H1 (cell line): ENCODE data around the gene RADIL. TPM values are rescaled to one million over a fixed set of nuclear protein-coding genes. Genes with fewer than 3 reads are reported as not detected.

ENCODE experiments used
- CTCF ChIA-PET: fragments of 300-600 bp; sonication (Branson Sonifier 250); formaldehyde crosslinking; loops from one replicate; lab custom pipeline; 2021; ENCODE audit not compliant: partially characterized antibody; lab: Charles Lee
- POLR2A ChIA-PET: fragments of 300-600 bp; sonication (Branson Sonifier 250); formaldehyde crosslinking; loops from one replicate; lab custom pipeline; 2021; ENCODE audit warnings: inconsistent platforms; ENCODE audit not compliant: partially characterized antibody; lab: Charles Lee
- DNase-seq, 2 experiments: peaks; one replicate each; pipeline versions ENCODE4 v3.0.0 to v3.0.0-alpha.2; 2010 to 2022; ENCODE audit warnings: low spot score in 2 of 2, low read depth in 1 of 2, mixed read lengths in 1 of 2
- FAIRE-seq: peaks from 2 replicates; lab custom pipeline; 2011; peaks lifted over from hg19 to GRCh38; lab: Jason Lieb, UNC
- H2AFZ ChIP-seq: 2 replicates; pipeline ENCODE4 v1.8.1; 2012; ENCODE audit warnings: low read length, inconsistent platforms
- H2AK5ac ChIP-seq: 2 replicates; pipeline ENCODE4 v1.6.1; 2013; ENCODE audit warnings: low read depth, low read length
- H2BK120ac ChIP-seq: replicated peaks from 2 replicates; pipeline ENCODE3; 2013; ENCODE audit warnings: low read depth, low read length, inconsistent platforms
- H2BK12ac ChIP-seq: 2 replicates; pipeline ENCODE4 v1.6.1; 2013; ENCODE audit warnings: low read depth, low read length
- H2BK15ac ChIP-seq: 2 replicates; pipeline ENCODE4 v1.6.1; 2013; ENCODE audit warnings: low read length
- H2BK20ac ChIP-seq: 2 replicates; pipeline ENCODE4 v1.6.1; 2013; ENCODE audit warnings: low read length
- H2BK5ac ChIP-seq: 2 replicates; pipeline ENCODE4 v1.6.1; 2013; ENCODE audit warnings: low read depth, low read length
- H3K14ac ChIP-seq: 2 replicates; pipeline ENCODE4 v1.6.1; 2013; ENCODE audit warnings: inconsistent platforms; ENCODE audit not compliant: insufficient read length
- H3K18ac ChIP-seq: 2 replicates; pipeline ENCODE4 v1.6.1; 2013; ENCODE audit warnings: low read length; ENCODE audit errors: extremely low read depth
- H3K23ac ChIP-seq: 2 replicates; pipeline ENCODE4 v1.6.1; 2013; ENCODE audit warnings: inconsistent platforms; ENCODE audit not compliant: insufficient read length
- H3K23me2 ChIP-seq: 2 replicates; pipeline ENCODE4 v1.6.1; 2013; ENCODE audit warnings: low read depth, low read length
- H3K27ac ChIP-seq: 2 replicates; pipeline ENCODE4 v1.6.1; 2011; ENCODE audit warnings: low read depth, low read length, inconsistent platforms
- H3K27me3 ChIP-seq, 4 experiments: replicated peaks in 1 of 4; 1 replicate in 1 of 4; 2 replicates in 3 of 4; pipeline versions ENCODE4 v1.6.1 to v1.8.1; 2011 to 2013; ENCODE audit warnings: low read length in 3 of 4, mild to moderate bottlenecking in 3 of 4, inconsistent platforms in 2 of 4, mixed read lengths in 2 of 4, moderate library complexity in 1 of 4; ENCODE audit not compliant: control insufficient read depth in 3 of 4, insufficient read depth in 3 of 4; ENCODE audit errors: extremely low read depth in 1 of 4
- H3K36me3 ChIP-seq, 4 experiments: 2 replicates each; pipeline versions ENCODE4 v1.6.1 to v1.8.1; 2011 to 2013; ENCODE audit warnings: mild to moderate bottlenecking in 4 of 4, low read length in 3 of 4, moderate library complexity in 2 of 4, control low read depth in 1 of 4, inconsistent platforms in 1 of 4; ENCODE audit not compliant: insufficient read depth in 4 of 4, control insufficient read depth in 2 of 4
- H3K4ac ChIP-seq: replicated peaks from 2 replicates; pipeline ENCODE3; 2013; ENCODE audit warnings: low read length, low read depth, mixed read lengths, inconsistent platforms; ENCODE audit not compliant: insufficient read length
- H3K4me1 ChIP-seq, 4 experiments: replicated peaks in 1 of 4; 1 replicate in 1 of 4; 2 replicates in 3 of 4; pipeline versions ENCODE4 v1.6.1 to v1.8.1; 2011 to 2013; ENCODE audit warnings: low read length in 3 of 4, inconsistent platforms in 2 of 4, mixed read lengths in 1 of 4; ENCODE audit not compliant: insufficient read depth in 4 of 4, control insufficient read depth in 3 of 4
- H3K4me2 ChIP-seq, 2 experiments: 2 replicates each; pipeline versions ENCODE4 v1.6.1 to v1.8.1; 2011 to 2013; ENCODE audit warnings: low read depth in 2 of 2, low read length in 2 of 2, control low read depth in 1 of 2, inconsistent platforms in 1 of 2, mild to moderate bottlenecking in 1 of 2; ENCODE audit not compliant: insufficient read depth in 1 of 2
- H3K4me3 ChIP-seq, 4 experiments: fragments of 200-600, 300-600 bp in 1 of 4; sonication (generic), shearing (Covaris generic), sonication (Bioruptor Twin) in 1 of 4; 2 replicates each; pipeline versions ENCODE4 v1.5.1 to v1.8.1; 2011 to 2016; ENCODE audit warnings: low read length in 4 of 4, low read depth in 3 of 4, control low read depth in 2 of 4, inconsistent platforms in 2 of 4, mild to moderate bottlenecking in 2 of 4, mixed read lengths in 1 of 4, moderate library complexity in 1 of 4; ENCODE audit not compliant: insufficient read depth in 2 of 4; ENCODE audit errors: extremely low read depth in 1 of 4
- H3K56ac ChIP-seq: replicated peaks from 2 replicates; pipeline ENCODE3; 2013; ENCODE audit warnings: low read depth, mild to moderate bottlenecking, mixed read lengths, low read length, inconsistent platforms; ENCODE audit not compliant: insufficient read length
- H3K79me1 ChIP-seq: 2 replicates; pipeline ENCODE4 v1.6.1; 2013; ENCODE audit warnings: low read depth, low read length, control low read depth
- H3K79me2 ChIP-seq, 2 experiments: 2 replicates each; pipeline versions ENCODE4 v1.6.1 to v1.8.1; 2012 to 2013; ENCODE audit warnings: low read length in 2 of 2, mild to moderate bottlenecking in 2 of 2, inconsistent platforms in 1 of 2; ENCODE audit not compliant: insufficient read depth in 2 of 2, control insufficient read depth in 1 of 2
- H3K9ac ChIP-seq, 4 experiments: replicated peaks in 1 of 4; 1 replicate in 1 of 4; 2 replicates in 3 of 4; pipeline versions ENCODE4 v1.6.1 to v1.8.1; 2011 to 2013; ENCODE audit warnings: low read depth in 3 of 4, low read length in 3 of 4, control low read depth in 2 of 4, mild to moderate bottlenecking in 2 of 4, moderate library complexity in 2 of 4, inconsistent platforms in 1 of 4; ENCODE audit errors: extremely low read depth in 1 of 4
- H3K9me3 ChIP-seq, 2 experiments: 2 replicates each; pipeline versions ENCODE4 v1.6.1 to v1.8.1; 2012 to 2013; ENCODE audit warnings: mild to moderate bottlenecking in 2 of 2, moderate library complexity in 2 of 2, control low read depth in 1 of 2, inconsistent platforms in 1 of 2, low read depth in 1 of 2, low read length in 1 of 2, mixed read lengths in 1 of 2; ENCODE audit not compliant: insufficient read depth in 2 of 2
- H4K20me1 ChIP-seq, 2 experiments: replicated peaks in 1 of 2; 2 replicates each; pipeline versions ENCODE3 to v1.8.1; 2011 to 2013; ENCODE audit warnings: inconsistent platforms in 2 of 2, low read length in 2 of 2, mild to moderate bottlenecking in 1 of 2; ENCODE audit not compliant: insufficient read depth in 2 of 2, control insufficient read depth in 1 of 2
- H4K5ac ChIP-seq: 2 replicates; pipeline ENCODE4 v1.6.1; 2013; ENCODE audit warnings: low read length, low read depth, mixed read lengths, inconsistent platforms; ENCODE audit not compliant: insufficient read length
- H4K8ac ChIP-seq: 2 replicates; pipeline ENCODE4 v1.8.0; 2013; ENCODE audit warnings: mild to moderate bottlenecking, moderate library complexity, low read length, inconsistent platforms; ENCODE audit not compliant: insufficient read depth; ENCODE audit errors: extremely low read depth
- H4K91ac ChIP-seq: replicated peaks from 2 replicates; pipeline ENCODE3; 2013; ENCODE audit warnings: low read length, mixed read lengths, inconsistent platforms; ENCODE audit not compliant: insufficient read length
- EGR1 ChIP-seq: IDR thresholded peaks from 2 replicates; pipeline ENCODE4 v1.6.1; 2011; ENCODE audit warnings: low read depth, low read length, borderline replicate concordance
- GABPA ChIP-seq: IDR thresholded peaks from 2 replicates; pipeline ENCODE4 v1.6.1; 2011; ENCODE audit warnings: mild to moderate bottlenecking, low read length, moderate library complexity, borderline replicate concordance; ENCODE audit not compliant: insufficient read depth
- SUZ12 ChIP-seq: fragments of 200-600 bp; sonication (generic); IDR thresholded peaks from 2 replicates; pipeline ENCODE4 v1.6.1; 2012; ENCODE audit warnings: mild to moderate bottlenecking, inconsistent platforms, low read length, moderate library complexity, mixed read lengths
- WGBS, 2 experiments: shearing (Covaris generic) in 1 of 2; methylation state at CpG; one replicate each; pipeline versions ENCODE4 v1.1.6 to v1.1.7; 2013 to 2015; ENCODE audit warnings: low lambda C conversion rate in 2 of 2, mixed read lengths in 2 of 2, inconsistent platforms in 1 of 2, low coverage in 1 of 2, missing lambda C conversion rate in 1 of 2; ENCODE audit not compliant: insufficient replicate concordance in 2 of 2, insufficient coverage in 1 of 2, insufficient read length in 1 of 2; ENCODE audit errors: extremely low coverage in 1 of 2, missing lambda C conversion rate in 1 of 2; 5-methylcytosine and 5-hydroxymethylcytosine counted together
- polyA plus RNA-seq, 7 experiments: library from polyadenylated mRNA; depleted of rRNA in 3 of 7; stranded (reverse) in 5 of 7; unstranded in 2 of 7; fragments of >200 nt in 5 of 7; fragments of 200-250 nt in 2 of 7; gene quantifications; 1 replicate in 5 of 7; 2 replicates in 1 of 7; 4 replicates in 1 of 7; pipeline versions ENCODE4 v1.2.1 to v1.2.3, GENCODE V29; 2011 to 2013; ENCODE audit warnings: missing spikeins in 2 of 7, mixed read lengths in 2 of 7
- total RNA-seq: library from RNA; stranded (reverse); fragmentation: NEBNext Ultra II Directional; extraction: Animal tissue kit (Norgen Biotek cat#: 25700); gene quantifications from 2 replicates; pipeline ENCODE4 v1.2.1, GENCODE V29; 2021

Gene RADIL
- total and polyA plus RNA-seq, 2 of the 8 experiments (the other 6 are each of a cell fraction or from before 2014, with no cell fraction given): 5.0 to 5.4 TPM

- H3K14ac ChIP-seq: no peak overlapping the region
- CTCF ChIA-PET: no interaction called here
- no peaks in the 10 kb centered on the region for H3K36me3 ChIP-seq
- no peaks in the 10 kb centered on the region for H3K79me2 ChIP-seq
- H3K4me3 ChIP-seq: no peak overlapping the region
- 100% methylated on average over 1 of the region's 1 CpG; no CpG with 5 or more reads in 1 of the 2 experiments for WGBS, 2 experiments
- no peak overlapping the region for H2AK5ac ChIP-seq
- H4K20me1 ChIP-seq: no peaks in the 10 kb centered on the region
- H2BK15ac ChIP-seq: no peak overlapping the region
- H2AFZ ChIP-seq: no peak overlapping the region
- peaks cover 12 to 13% of the 10 kb centered on the region in 2 experiments; a peak in 2 of 4 replicates for H3K9me3 ChIP-seq
- no peak overlapping the region for H4K91ac ChIP-seq
- no peak overlapping the region for H2BK20ac ChIP-seq
- no peak overlapping the region for H3K18ac ChIP-seq
- H2BK12ac ChIP-seq: no peak overlapping the region
- H2BK120ac ChIP-seq: no peak overlapping the region
- H3K27ac ChIP-seq: no peak overlapping the region
- no peak overlapping the region for H2BK5ac ChIP-seq
- FAIRE-seq: no peak
- H3K9ac ChIP-seq: no peak overlapping the region
- no peak overlapping the region for H3K4ac ChIP-seq
- no peaks in the 10 kb centered on the region for H3K27me3 ChIP-seq
- TF ChIP-seq EGR1 (no peak), GABPA (no peak), SUZ12 (no peak)
- H3K4me1 ChIP-seq: no peaks in the 10 kb centered on the region
- no peak overlapping the region for H4K8ac ChIP-seq
- no peak overlapping the region for H3K4me2 ChIP-seq
- no peak overlapping the region for H4K5ac ChIP-seq
- H3K23ac ChIP-seq: no peak overlapping the region
- H3K56ac ChIP-seq: no peak overlapping the region
- no peaks in the 10 kb centered on the region for H3K79me1 ChIP-seq
- peaks cover 2% of the 10 kb centered on the region; the same call in 1 of the 2 replicates for H3K23me2 ChIP-seq
- POLR2A ChIA-PET: no interaction called here
- no peak for DNase-seq
Observed at GRCh38 chr7:4905171-4905570, 21.7 kb upstream of the RADIL start.
